Upper lobe of left lung (tissue), 6 donors: ENCODE results near the gene TREH. TPM values are rescaled to one million over a fixed set of nuclear protein-coding genes. Genes with fewer than 3 reads are reported as not detected.
"Not testable (repeated sequence)": the region's sequence is repeated elsewhere in the genome, so short reads cannot be mapped to it uniquely, and the experiment has no call there.

Source experiments
- ATAC-seq, 2 donors: fragments of 200-7000 bp; cut with Tn5 transposase; one replicate each; pipeline ENCODE4 v1.9.1; 2022; ENCODE audit warnings: mild to moderate bottlenecking in 2 of 2, moderate library complexity in 2 of 2; ENCODE audit not compliant: low FRiP score in 2 of 2
- DNase-seq, 2 donors: peaks; one replicate each; pipeline ENCODE4 v3.0.0-alpha.2; 2019 to 2020
- H3K27ac ChIP-seq, 4 donors: fragments of 200-600 bp; sonication (generic); one replicate each; pipeline ENCODE4 v1.5.1; 2016 to 2019
- H3K27me3 ChIP-seq, 4 donors: fragments of 200-600 bp; sonication (generic); one replicate each; pipeline ENCODE4 v1.5.1; 2017 to 2019
- H3K36me3 ChIP-seq, 4 donors: fragments of 200-600 bp; sonication (generic); one replicate each; pipeline ENCODE4 v1.5.1; 2016 to 2019
- H3K4me1 ChIP-seq, 4 donors: fragments of 200-600 bp; sonication (generic); one replicate each; pipeline ENCODE4 v1.5.1; 2018 to 2019
- H3K4me3 ChIP-seq, 4 donors: fragments of 200-600 bp; sonication (generic); one replicate each; pipeline ENCODE4 v1.5.1; 2017 to 2019; ENCODE audit warnings: mild to moderate bottlenecking in 2 of 4, moderate library complexity in 1 of 4
- H3K9me3 ChIP-seq, 4 donors: fragments of 200-600 bp; sonication (generic); one replicate each; pipeline ENCODE4 v1.5.1; 2018 to 2019
- EP300 ChIP-seq, 4 donors: sonication (generic); formaldehyde crosslinking; IDR thresholded peaks; one replicate each; pipeline ENCODE4 v1.5.1; 2017; ENCODE audit warnings: antibody characterized with exemption in 4 of 4, control low read depth in 2 of 4
- POLR2A ChIP-seq, 4 donors: fragments of 450-650 bp; IDR thresholded peaks; one replicate each; pipeline ENCODE4 v1.5.1; 2016 to 2017; ENCODE audit warnings: antibody characterized with exemption in 4 of 4, mild to moderate bottlenecking in 2 of 4
- POLR2AphosphoS5 ChIP-seq, 2 donors: sonication (generic); formaldehyde crosslinking; IDR thresholded peaks; one replicate each; pipeline ENCODE4 v1.5.1; 2017; ENCODE audit warnings: antibody characterized with exemption in 2 of 2
- WGBS, 2 donors: methylation state at CpG; one replicate each; pipeline ENCODE4 v1.1.5; 2017 to 2018; 5-methylcytosine and 5-hydroxymethylcytosine counted together
- total RNA-seq, 6 donors: library from RNA; depleted of rRNA in 4 of 6; stranded (reverse); fragments of >200 nt in 4 of 6; gene quantifications; one replicate each; pipeline versions ENCODE4 v1.1.0 to v1.2.1, GENCODE V29; 2016 to 2021
- TF ChIP-seq, protein P1 (sequence below), 6 experiments: fragments of 450-650 bp in 4 of 6; fragments of 200-600 bp in 2 of 6; sonication (generic) in 2 of 6; IDR thresholded peaks; one replicate each; pipeline ENCODE4 v1.5.1; 2016 to 2019; ENCODE audit warnings: antibody characterized with exemption in 6 of 6
- donor health status: DM: no; HTN: no; CAD: no; lungs with moderate emphysema.
- donor health status: DM: no; HTN: yes; CAD: no; lungs with severe emphysema.

The TREH gene
- total RNA-seq, 6 donors from 2014 or later, result 0.17 to 1.0 (median 0.89) TPM; not detected in 3

DNA sequence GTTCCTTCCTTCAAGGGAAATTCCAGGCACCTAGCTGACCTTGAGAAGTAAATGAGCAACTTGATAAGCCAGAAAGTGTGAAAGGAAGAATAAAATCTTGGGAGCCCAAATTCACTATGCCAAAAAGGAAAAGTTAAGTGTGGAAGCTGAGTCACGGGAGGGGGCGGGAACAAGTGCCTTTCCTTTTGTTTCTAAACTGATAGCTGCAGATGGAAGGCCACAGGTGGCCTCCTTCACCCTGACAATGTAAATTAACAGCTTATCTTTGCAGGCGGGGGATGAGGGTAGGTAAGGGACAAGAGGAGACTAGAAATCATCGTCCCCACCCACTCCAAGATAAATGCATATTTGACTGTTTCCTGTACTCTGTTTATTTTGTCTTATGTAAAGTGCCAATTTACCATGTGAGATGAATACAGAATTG is 36.4 kb upstream of the TREH start:
- Histone ChIP-seq H3K36me3 (no peaks in the 10 kb centered on the region), H3K4me3 (no peak overlapping the region), H3K4me1 (peaks cover 0 to 10% (median 4%) of the 10 kb centered on the region in 4 donors), H3K9me3 (no peaks in the 10 kb centered on the region), H3K27me3 (no peaks in the 10 kb centered on the region), H3K27ac (peak overlapping the region in 2 of 4 donors; percentile 27 to 33)
- DNase-seq (no peak), ATAC-seq (no peak)
- TF ChIP-seq, protein P1, sequence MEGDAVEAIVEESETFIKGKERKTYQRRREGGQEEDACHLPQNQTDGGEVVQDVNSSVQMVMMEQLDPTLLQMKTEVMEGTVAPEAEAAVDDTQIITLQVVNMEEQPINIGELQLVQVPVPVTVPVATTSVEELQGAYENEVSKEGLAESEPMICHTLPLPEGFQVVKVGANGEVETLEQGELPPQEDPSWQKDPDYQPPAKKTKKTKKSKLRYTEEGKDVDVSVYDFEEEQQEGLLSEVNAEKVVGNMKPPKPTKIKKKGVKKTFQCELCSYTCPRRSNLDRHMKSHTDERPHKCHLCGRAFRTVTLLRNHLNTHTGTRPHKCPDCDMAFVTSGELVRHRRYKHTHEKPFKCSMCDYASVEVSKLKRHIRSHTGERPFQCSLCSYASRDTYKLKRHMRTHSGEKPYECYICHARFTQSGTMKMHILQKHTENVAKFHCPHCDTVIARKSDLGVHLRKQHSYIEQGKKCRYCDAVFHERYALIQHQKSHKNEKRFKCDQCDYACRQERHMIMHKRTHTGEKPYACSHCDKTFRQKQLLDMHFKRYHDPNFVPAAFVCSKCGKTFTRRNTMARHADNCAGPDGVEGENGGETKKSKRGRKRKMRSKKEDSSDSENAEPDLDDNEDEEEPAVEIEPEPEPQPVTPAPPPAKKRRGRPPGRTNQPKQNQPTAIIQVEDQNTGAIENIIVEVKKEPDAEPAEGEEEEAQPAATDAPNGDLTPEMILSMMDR (IDR thresholded peaks at IDR 0.05), result no peak
- TF ChIP-seq EP300 (IDR thresholded peaks at IDR 0.05) (no peak), POLR2AphosphoS5 (IDR thresholded peaks at IDR 0.05) (no peak), POLR2A (IDR thresholded peaks at IDR 0.05) (no peak)
- WGBS, 2 donors, result 45 to 58% methylated on average over 4 of the region's 4 CpGs

DNA sequence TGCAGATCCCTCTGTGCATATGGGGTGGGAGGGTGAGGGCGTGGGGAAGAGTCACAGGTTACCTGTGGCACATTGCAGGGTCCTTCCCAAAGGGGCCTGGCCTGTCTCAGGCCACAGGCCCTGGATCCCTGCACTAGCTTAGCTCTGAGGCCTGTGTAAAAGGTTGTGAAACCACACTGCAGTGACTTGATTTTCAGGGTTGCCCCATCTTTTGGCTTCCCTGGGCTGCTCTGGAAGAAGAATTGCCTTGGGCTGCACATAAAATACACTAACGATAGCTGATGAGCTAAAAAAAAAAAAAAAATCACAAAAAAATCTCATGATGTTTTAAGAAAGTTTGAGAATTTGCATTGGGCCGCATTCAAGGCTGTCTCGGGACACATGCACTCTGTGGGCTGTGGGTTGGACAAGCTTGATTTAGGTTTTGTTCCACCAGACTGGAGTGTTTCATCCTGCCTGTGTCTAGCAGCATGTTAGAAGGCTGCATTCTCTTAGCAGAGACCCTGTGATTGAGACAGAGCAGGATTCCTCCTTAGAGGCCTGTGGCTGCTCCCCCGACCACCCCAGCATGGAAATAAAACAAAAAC is 35.9 kb upstream of the TREH start:
- peak overlapping the region in 2 of 4 donors; percentile 27 to 33 for H3K27ac ChIP-seq
- ATAC-seq, result peak; percentile 58 to 69
- 65 to 71% methylated on average over 5 of the region's 5 CpGs for WGBS, 2 donors
- no peaks in the 10 kb centered on the region for H3K36me3 ChIP-seq
- H3K4me1 ChIP-seq, result peaks cover 0 to 10% (median 4%) of the 10 kb centered on the region in 4 donors
- no peaks in the 10 kb centered on the region for H3K9me3 ChIP-seq
- no peak for DNase-seq
- TF ChIP-seq EP300 (IDR thresholded peaks at IDR 0.05) (no peak), POLR2AphosphoS5 (IDR thresholded peaks at IDR 0.05) (no peak), POLR2A (IDR thresholded peaks at IDR 0.05) (no peak)
- TF ChIP-seq, protein P1 (IDR thresholded peaks at IDR 0.05), result no peak
- H3K4me3 ChIP-seq, result no peak overlapping the region
- no peaks in the 10 kb centered on the region for H3K27me3 ChIP-seq

- Histone ChIP-seq H3K4me3 (no peak overlapping the region), H3K4me1 (peaks cover 0 to 10% (median 4%) of the 10 kb centered on the region in 4 donors), H3K9me3 (no peaks in the 10 kb centered on the region), H3K27me3 (no peaks in the 10 kb centered on the region), H3K27ac (no peak overlapping the region), H3K36me3 (no peaks in the 10 kb centered on the region)
- DNase-seq (no peak), ATAC-seq (no peak)
- TF ChIP-seq EP300 (IDR thresholded peaks at IDR 0.05), result no peak
- no peak for TF ChIP-seq POLR2A (IDR thresholded peaks at IDR 0.05)
- no peak for TF ChIP-seq POLR2AphosphoS5 (IDR thresholded peaks at IDR 0.05)
- TF ChIP-seq, protein P1 (IDR thresholded peaks at IDR 0.05), result no peak
Observed at GRCh38 chr11:118714816-118715215, 35.4 kb upstream of the TREH start.

- not testable (repeated sequence) for H3K27me3 ChIP-seq, H3K4me1 ChIP-seq, H3K27ac ChIP-seq, H3K4me3 ChIP-seq, DNase-seq, ATAC-seq, H3K9me3 ChIP-seq, H3K36me3 ChIP-seq
- WGBS, 2 donors, result 85 to 95% methylated on average over 5 of the region's 5 CpGs
Observed at GRCh38 chr11:118714416-118714815, 35.0 kb upstream of the TREH start.

GRCh38 chr11:118708296-118708695 is 28.8 kb upstream of the TREH start:
- DNase-seq, result no peak
- WGBS, 2 donors, result 73 to 85% methylated on average over 6 of the region's 6 CpGs
- no peak overlapping the region for H3K27ac ChIP-seq

More at GRCh38 chr11:118708296-118708695, 28.8 kb upstream of the TREH start:
- H3K9me3 ChIP-seq, result no peaks in the 10 kb centered on the region
- H3K36me3 ChIP-seq, result peaks cover 0 to 4% (median 0%) of the 10 kb centered on the region in 4 donors
- H3K27me3 ChIP-seq, result no peaks in the 10 kb centered on the region
- no peak overlapping the region for H3K4me3 ChIP-seq
- ATAC-seq, result no peak
- peaks cover 0 to 8% (median 0%) of the 10 kb centered on the region in 4 donors for H3K4me1 ChIP-seq
- TF ChIP-seq, protein P1 (IDR thresholded peaks at IDR 0.05), result no peak
- TF ChIP-seq EP300 (IDR thresholded peaks at IDR 0.05) (no peak), POLR2AphosphoS5 (IDR thresholded peaks at IDR 0.05) (no peak), POLR2A (IDR thresholded peaks at IDR 0.05) (no peak)
